ENCODE data around the gene TNS1.

The TNS1 gene

GRCh38 chr2:217826991-217827390 lies 175.8 kb downstream of the TNS1 start:
- Histone ChIP-seq H3K4me3 (ENCODE audit: insufficient read depth, low read depth, low read length, poor library complexity, severe bottlenecking) (no peak overlapping the region), H3K4me1 (ENCODE audit: control insufficient read depth, insufficient read depth, low read length, poor library complexity, severe bottlenecking) (no peaks in the 10 kb centered on the region), H3K9me3 (ENCODE audit: control insufficient read depth, low read length) (no peaks in the 10 kb centered on the region), H3K27me3 (replicated peaks; ENCODE audit: control insufficient read depth, insufficient read depth, low read length, poor library complexity, severe bottlenecking) (no peaks in the 10 kb centered on the region), H3K27ac (ENCODE audit: insufficient read depth, low read length, poor library complexity, severe bottlenecking) (no peak overlapping the region), H3K36me3 (ENCODE audit: control insufficient read depth, insufficient read depth, low read length) (no peaks in the 10 kb centered on the region)
- DNase-seq = no peak

GRCh38 chr2:217826520-217826919 lies 176.3 kb downstream of the TNS1 start:
- Histone ChIP-seq H3K27ac (ENCODE audit: insufficient read depth, low read length, poor library complexity, severe bottlenecking) (no peak overlapping the region), H3K9me3 (ENCODE audit: control insufficient read depth, low read length) (no peaks in the 10 kb centered on the region), H3K4me3 (ENCODE audit: insufficient read depth, low read depth, low read length, poor library complexity, severe bottlenecking) (no peak overlapping the region), H3K4me1 (ENCODE audit: control insufficient read depth, insufficient read depth, low read length, poor library complexity, severe bottlenecking) (no peaks in the 10 kb centered on the region), H3K27me3 (replicated peaks; ENCODE audit: control insufficient read depth, insufficient read depth, low read length, poor library complexity, severe bottlenecking) (no peaks in the 10 kb centered on the region), H3K36me3 (ENCODE audit: control insufficient read depth, insufficient read depth, low read length) (no peaks in the 10 kb centered on the region)
- no peak for DNase-seq

GRCh38 chr2:217825469-217826235 lies 177.1 kb downstream of the TNS1 start:
- Histone ChIP-seq H3K27ac (ENCODE audit: insufficient read depth, low read length, poor library complexity, severe bottlenecking) (no peak overlapping the region), H3K4me3 (ENCODE audit: insufficient read depth, low read depth, low read length, poor library complexity, severe bottlenecking) (no peak overlapping the region), H3K9me3 (ENCODE audit: control insufficient read depth, low read length) (no peaks in the 10 kb centered on the region), H3K4me1 (ENCODE audit: control insufficient read depth, insufficient read depth, low read length, poor library complexity, severe bottlenecking) (no peaks in the 10 kb centered on the region), H3K27me3 (replicated peaks; ENCODE audit: control insufficient read depth, insufficient read depth, low read length, poor library complexity, severe bottlenecking) (no peaks in the 10 kb centered on the region), H3K36me3 (ENCODE audit: control insufficient read depth, insufficient read depth, low read length) (no peaks in the 10 kb centered on the region)
- no peak for DNase-seq

- no peaks in the 10 kb centered on the region for H3K27me3 ChIP-seq (replicated peaks; ENCODE audit: control insufficient read depth, insufficient read depth, low read length, poor library complexity, severe bottlenecking)
- H3K9me3 ChIP-seq (ENCODE audit: control insufficient read depth, low read length) = no peaks in the 10 kb centered on the region
- H3K4me1 ChIP-seq (ENCODE audit: control insufficient read depth, insufficient read depth, low read length, poor library complexity, severe bottlenecking) = no peaks in the 10 kb centered on the region
- H3K36me3 ChIP-seq (ENCODE audit: control insufficient read depth, insufficient read depth, low read length) = no peaks in the 10 kb centered on the region
- H3K27ac ChIP-seq (ENCODE audit: insufficient read depth, low read length, poor library complexity, severe bottlenecking) = no peak overlapping the region
- no peak for DNase-seq
- no peak overlapping the region for H3K4me3 ChIP-seq (ENCODE audit: insufficient read depth, low read depth, low read length, poor library complexity, severe bottlenecking)
Observed at GRCh38 chr2:217824223-217824622, 178.6 kb downstream of the TNS1 start.

- H3K36me3 ChIP-seq (ENCODE audit: control insufficient read depth, insufficient read depth, low read length) = no peaks in the 10 kb centered on the region
- no peak overlapping the region for H3K27ac ChIP-seq (ENCODE audit: insufficient read depth, low read length, poor library complexity, severe bottlenecking)
- H3K27me3 ChIP-seq (replicated peaks; ENCODE audit: control insufficient read depth, insufficient read depth, low read length, poor library complexity, severe bottlenecking) = no peaks in the 10 kb centered on the region
- no peaks in the 10 kb centered on the region for H3K9me3 ChIP-seq (ENCODE audit: control insufficient read depth, low read length)
- no peak overlapping the region for H3K4me3 ChIP-seq (ENCODE audit: insufficient read depth, low read depth, low read length, poor library complexity, severe bottlenecking)
- no peaks in the 10 kb centered on the region for H3K4me1 ChIP-seq (ENCODE audit: control insufficient read depth, insufficient read depth, low read length, poor library complexity, severe bottlenecking)
- no peak for DNase-seq
Observed at GRCh38 chr2:217823626-217824025, 179.2 kb downstream of the TNS1 start.

- H3K27ac ChIP-seq (ENCODE audit: insufficient read depth, low read length, poor library complexity, severe bottlenecking) = no peak overlapping the region
- H3K9me3 ChIP-seq (ENCODE audit: control insufficient read depth, low read length) = no peaks in the 10 kb centered on the region
- no peaks in the 10 kb centered on the region for H3K27me3 ChIP-seq (replicated peaks; ENCODE audit: control insufficient read depth, insufficient read depth, low read length, poor library complexity, severe bottlenecking)
- no peak for DNase-seq
- H3K36me3 ChIP-seq (ENCODE audit: control insufficient read depth, insufficient read depth, low read length) = no peaks in the 10 kb centered on the region
- no peaks in the 10 kb centered on the region for H3K4me1 ChIP-seq (ENCODE audit: control insufficient read depth, insufficient read depth, low read length, poor library complexity, severe bottlenecking)
- H3K4me3 ChIP-seq (ENCODE audit: insufficient read depth, low read depth, low read length, poor library complexity, severe bottlenecking) = no peak overlapping the region
Observed at GRCh38 chr2:217822296-217823252, 180.2 kb downstream of the TNS1 start.

- H3K27me3 ChIP-seq (replicated peaks; ENCODE audit: control insufficient read depth, insufficient read depth, low read length, poor library complexity, severe bottlenecking) = no peaks in the 10 kb centered on the region
- no peak for DNase-seq
- no peaks in the 10 kb centered on the region for H3K36me3 ChIP-seq (ENCODE audit: control insufficient read depth, insufficient read depth, low read length)
- H3K4me1 ChIP-seq (ENCODE audit: control insufficient read depth, insufficient read depth, low read length, poor library complexity, severe bottlenecking) = no peaks in the 10 kb centered on the region
- H3K27ac ChIP-seq (ENCODE audit: insufficient read depth, low read length, poor library complexity, severe bottlenecking) = no peak overlapping the region
- H3K9me3 ChIP-seq (ENCODE audit: control insufficient read depth, low read length) = no peaks in the 10 kb centered on the region
- no peak overlapping the region for H3K4me3 ChIP-seq (ENCODE audit: insufficient read depth, low read depth, low read length, poor library complexity, severe bottlenecking)
Observed at GRCh38 chr2:217821536-217822147, 181.2 kb downstream of the TNS1 start.

- no peak for DNase-seq
- Histone ChIP-seq H3K27me3 (replicated peaks; ENCODE audit: control insufficient read depth, insufficient read depth, low read length, poor library complexity, severe bottlenecking) (no peaks in the 10 kb centered on the region), H3K36me3 (ENCODE audit: control insufficient read depth, insufficient read depth, low read length) (no peaks in the 10 kb centered on the region), H3K27ac (ENCODE audit: insufficient read depth, low read length, poor library complexity, severe bottlenecking) (no peak overlapping the region), H3K4me3 (ENCODE audit: insufficient read depth, low read depth, low read length, poor library complexity, severe bottlenecking) (no peak overlapping the region), H3K9me3 (ENCODE audit: control insufficient read depth, low read length) (no peaks in the 10 kb centered on the region), H3K4me1 (ENCODE audit: control insufficient read depth, insufficient read depth, low read length, poor library complexity, severe bottlenecking) (no peaks in the 10 kb centered on the region)
Observed at GRCh38 chr2:217820904-217821303, 181.9 kb downstream of the TNS1 start.

- DNase-seq = no peak
- no peaks in the 10 kb centered on the region for H3K36me3 ChIP-seq (ENCODE audit: control insufficient read depth, insufficient read depth, low read length)
- no peak overlapping the region for H3K27ac ChIP-seq (ENCODE audit: insufficient read depth, low read length, poor library complexity, severe bottlenecking)
Observed at GRCh38 chr2:217820091-217820819, 182.5 kb downstream of the TNS1 start.

More at GRCh38 chr2:217820091-217820819, 182.5 kb downstream of the TNS1 start:
- no peaks in the 10 kb centered on the region for H3K4me1 ChIP-seq (ENCODE audit: control insufficient read depth, insufficient read depth, low read length, poor library complexity, severe bottlenecking)
- H3K27me3 ChIP-seq (replicated peaks; ENCODE audit: control insufficient read depth, insufficient read depth, low read length, poor library complexity, severe bottlenecking) = no peaks in the 10 kb centered on the region
- no peak overlapping the region for H3K4me3 ChIP-seq (ENCODE audit: insufficient read depth, low read depth, low read length, poor library complexity, severe bottlenecking)
- H3K9me3 ChIP-seq (ENCODE audit: control insufficient read depth, low read length) = no peaks in the 10 kb centered on the region

All from effector memory CD4-positive, alpha-beta T cell (primary cell).